Lower lobe of right lung (tissue), 2 donors: ENCODE results near the gene UVSSA. TPM values are rescaled to one million over a fixed set of nuclear protein-coding genes. Genes with fewer than 3 reads are reported as not detected.
A peak's percentile ranks its signal among the peaks of the same experiment; 100 is the strongest.

Experiments
- ATAC-seq, 2 donors: fragments of 200-7000 bp; cut with Tn5 transposase; one replicate each; pipeline ENCODE4 v1.9.1; 2020 to 2022; ENCODE audit warnings: mild to moderate bottlenecking in 2 of 2, moderate library complexity in 2 of 2
- DNase-seq: peaks from one replicate; pipeline ENCODE4 v3.0.0-alpha.2; 2020
- H3K27ac ChIP-seq: fragments of 200-600 bp; one replicate; pipeline ENCODE4 v1.8.0; 2022
- H3K27me3 ChIP-seq: fragments of 200-600 bp; one replicate; pipeline ENCODE4 v1.8.0; 2022; ENCODE audit warnings: low read depth
- H3K36me3 ChIP-seq: fragments of 200-600 bp; one replicate; pipeline ENCODE4 v1.8.0; 2022; ENCODE audit warnings: mild to moderate bottlenecking
- H3K4me1 ChIP-seq: fragments of 200-600 bp; one replicate; pipeline ENCODE4 v1.8.0; 2022
- H3K4me3 ChIP-seq: fragments of 200-600 bp; one replicate; pipeline ENCODE4 v1.8.0; 2022; ENCODE audit warnings: mild to moderate bottlenecking
- H3K9me3 ChIP-seq: fragments of 200-600 bp; one replicate; pipeline ENCODE4 v1.8.0; 2022
- CTCF ChIP-seq: fragments of 200-600 bp; IDR thresholded peaks from one replicate; pipeline ENCODE4 v1.8.0; 2022; ENCODE audit warnings: antibody characterized with exemption, mild to moderate bottlenecking
- intact Hi-C: fragments of 100-400 bp; cut with DNase I; formaldehyde crosslinking; loops from one replicate; pipeline ENCODE4 v1.11.0; 2022
- total RNA-seq: library from RNA; stranded (reverse); fragmentation: NEBNext Ultra II Directional; extraction: Animal tissue kit (Norgen Biotek cat#: 25700); gene quantifications from one replicate; pipeline ENCODE4 v1.2.1, GENCODE V29; 2021
- donor health status: DM: no; HTN: yes; CAD: no; lungs with severe emphysema.

UVSSA gene
- total RNA-seq, 1 donor from 2014 or later, result 27.9 TPM

GRCh38 chr4:1403177-1403583 lies 56.2 kb downstream of the UVSSA start:
- Histone ChIP-seq H3K9me3 (no peaks in the 10 kb centered on the region), H3K36me3 (no peaks in the 10 kb centered on the region), H3K4me1 (no peaks in the 10 kb centered on the region), H3K4me3 (no peak overlapping the region), H3K27me3 (peaks cover 83% of the 10 kb centered on the region), H3K27ac (no peak overlapping the region)
- ATAC-seq, result no peak
- DNase-seq, result peak; percentile 39
- no peak for TF ChIP-seq CTCF
- intact Hi-C loops, result no loop called here

DNA sequence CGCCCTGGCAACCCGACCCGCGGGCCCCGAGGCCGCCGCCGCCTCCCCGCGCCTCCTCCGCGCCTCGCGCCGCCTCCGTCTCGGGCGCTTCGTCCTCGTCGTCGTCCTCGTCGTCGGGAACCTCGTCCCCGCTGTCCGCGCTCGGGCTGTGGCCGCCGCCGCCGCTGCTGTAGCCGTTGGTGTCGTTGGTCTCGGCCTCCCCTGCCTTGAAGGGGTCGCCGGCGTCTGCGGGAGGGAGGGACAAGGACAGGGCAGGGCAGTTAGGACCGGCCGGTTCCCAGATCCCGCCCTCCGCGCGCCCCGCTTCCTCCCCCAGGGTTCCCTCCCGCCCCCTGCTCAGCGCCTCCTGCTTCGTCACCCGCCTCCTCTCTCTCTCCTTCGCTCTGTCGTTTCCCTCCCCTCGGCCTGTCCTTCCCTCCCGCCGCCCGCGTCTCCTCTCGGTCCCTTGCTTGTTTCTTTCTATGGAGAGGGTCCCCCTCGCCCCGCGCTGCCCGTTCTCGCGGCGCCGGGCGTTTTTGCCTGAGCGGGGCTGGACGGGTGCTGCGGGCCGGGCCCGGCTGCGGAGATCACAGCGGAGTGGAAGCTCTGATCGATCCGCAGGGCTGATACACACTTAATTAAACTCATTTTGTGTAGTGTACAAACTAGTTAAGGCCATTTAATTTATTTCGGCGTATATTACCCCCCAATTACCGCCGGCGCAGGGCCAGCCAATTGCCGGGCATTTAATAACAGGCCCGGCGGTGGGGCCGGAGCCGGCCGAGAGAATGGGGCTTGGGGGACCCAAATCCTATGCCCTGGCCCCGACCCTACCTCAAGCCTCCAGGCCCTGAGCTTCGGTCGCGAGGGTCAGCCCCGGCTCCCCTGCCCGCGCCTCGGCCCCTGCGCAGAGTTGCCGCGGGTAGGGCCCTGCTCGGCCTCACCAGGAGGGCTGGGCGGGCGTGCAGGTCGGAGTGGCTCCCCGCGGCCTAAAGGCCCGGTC lies 56.9 kb downstream of the UVSSA start:
- no peaks in the 10 kb centered on the region for H3K4me1 ChIP-seq
- no peaks in the 10 kb centered on the region for H3K36me3 ChIP-seq
- intact Hi-C loops, result no loop called here
- H3K9me3 ChIP-seq, result no peaks in the 10 kb centered on the region
- peaks cover 90% of the 10 kb centered on the region for H3K27me3 ChIP-seq
- H3K27ac ChIP-seq, result no peak overlapping the region
- TF ChIP-seq CTCF, result no peak
- peak; percentile 28 for DNase-seq
- no peak for ATAC-seq
- no peak overlapping the region for H3K4me3 ChIP-seq

- Histone ChIP-seq H3K27ac (no peak overlapping the region), H3K9me3 (no peaks in the 10 kb centered on the region), H3K27me3 (peaks cover 98% of the 10 kb centered on the region), H3K36me3 (no peaks in the 10 kb centered on the region), H3K4me1 (no peaks in the 10 kb centered on the region), H3K4me3 (no peak overlapping the region)
- ATAC-seq, result no peak
- intact Hi-C loops, result no loop called here
- no peak for TF ChIP-seq CTCF
- DNase-seq, result peak; percentile 30
Observed at GRCh38 chr4:1404573-1405253, 57.7 kb downstream of the UVSSA start.

- Histone ChIP-seq H3K9me3 (no peaks in the 10 kb centered on the region), H3K27me3 (peaks cover 98% of the 10 kb centered on the region), H3K4me1 (no peaks in the 10 kb centered on the region), H3K27ac (no peak overlapping the region), H3K4me3 (no peak overlapping the region), H3K36me3 (no peaks in the 10 kb centered on the region)
- intact Hi-C loops, result no loop called here
- no peak for TF ChIP-seq CTCF
- DNase-seq (peak; percentile 3), ATAC-seq (no peak)
Observed at GRCh38 chr4:1405254-1405635, 58.2 kb downstream of the UVSSA start.

DNA sequence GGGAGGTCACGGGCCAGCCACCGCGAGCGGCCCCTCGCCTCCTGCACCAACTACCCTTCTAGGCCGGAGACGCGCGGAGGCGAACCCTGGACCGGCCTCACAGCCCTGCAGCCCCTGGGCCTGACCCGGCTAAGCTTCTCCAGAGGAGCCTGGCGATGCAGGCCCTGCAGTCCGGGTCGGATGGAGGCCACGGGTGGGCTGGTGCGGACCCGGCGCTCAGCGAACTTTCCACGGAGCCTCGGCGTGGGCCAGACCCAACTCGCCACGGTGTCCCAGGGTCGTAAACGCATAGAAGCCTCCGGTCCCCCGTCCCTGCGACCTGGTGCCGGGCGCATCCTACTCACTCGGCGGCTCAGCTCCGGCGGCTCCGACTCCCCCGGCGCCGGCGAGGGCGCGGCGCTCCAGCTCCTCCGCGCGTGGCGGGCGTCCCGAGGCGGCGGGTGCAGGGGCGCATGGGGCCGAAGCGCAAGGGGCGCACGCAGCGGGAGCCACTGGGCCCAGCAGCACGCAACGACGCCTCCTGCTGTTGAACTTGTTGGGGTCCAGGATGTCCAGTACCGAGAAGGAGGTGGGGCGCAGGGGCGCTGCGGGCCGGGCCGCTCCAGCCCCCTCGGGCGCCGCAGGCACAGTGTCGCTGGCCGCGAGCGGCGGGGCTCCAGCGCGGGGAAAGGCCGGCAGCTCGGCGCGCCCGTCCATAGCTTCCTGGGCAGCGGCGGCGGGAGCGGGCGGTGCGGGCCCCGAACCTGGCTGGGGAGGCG lies 58.8 kb downstream of the UVSSA start:
- ATAC-seq, result no peak
- intact Hi-C loops, result no loop called here

More for the DNA sequence above, 58.8 kb downstream of the UVSSA start:
- H3K27me3 ChIP-seq, result peaks cover 96% of the 10 kb centered on the region
- DNase-seq, result peak; percentile 24
- H3K36me3 ChIP-seq, result no peaks in the 10 kb centered on the region
- no peak overlapping the region for H3K27ac ChIP-seq
- no peak overlapping the region for H3K4me3 ChIP-seq
- H3K9me3 ChIP-seq, result no peaks in the 10 kb centered on the region
- no peak for TF ChIP-seq CTCF
- no peaks in the 10 kb centered on the region for H3K4me1 ChIP-seq
